ENCODE results near the gene DIAPH2.

DIAPH2 gene

DNA sequence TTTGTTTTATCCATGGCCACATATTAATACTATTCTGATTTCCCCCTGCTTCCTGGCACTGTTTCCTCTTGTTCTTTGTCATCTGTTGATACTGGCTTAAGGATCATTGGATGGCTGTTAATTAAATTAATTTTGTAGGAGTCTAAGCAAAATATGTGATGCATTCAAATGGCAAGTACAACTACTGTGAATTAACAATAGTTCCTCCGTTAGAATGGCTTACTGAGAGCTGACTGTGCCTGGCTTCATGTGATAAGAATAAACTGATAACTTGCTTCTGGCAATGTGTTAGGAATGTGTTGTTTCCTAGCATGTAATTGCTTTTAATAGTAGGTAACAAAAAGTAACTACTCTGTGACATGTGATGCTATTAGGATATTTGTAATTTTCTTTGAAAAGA, 297.5 kb downstream of the DIAPH2 start:
- no peak for DNase-seq

DNA sequence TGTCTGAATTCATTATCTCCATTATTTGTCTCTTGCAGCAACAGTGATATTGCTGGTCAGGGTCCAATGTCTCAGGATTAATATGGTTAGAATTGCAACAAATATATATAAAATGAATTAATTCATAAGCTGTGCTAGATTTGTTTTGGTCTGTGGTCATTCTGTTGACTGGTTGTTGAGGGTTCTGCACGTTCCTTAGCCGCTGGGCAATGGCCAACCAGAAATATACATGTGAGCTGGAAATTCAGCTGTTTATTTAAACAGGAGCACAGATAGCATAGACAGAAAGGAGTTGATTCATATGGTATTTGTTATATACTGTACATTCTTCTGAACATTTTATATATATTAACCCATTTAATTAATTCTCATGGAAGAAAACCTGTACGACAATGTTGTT, 299.9 kb downstream of the DIAPH2 start:
- DNase-seq: no peak

DNA sequence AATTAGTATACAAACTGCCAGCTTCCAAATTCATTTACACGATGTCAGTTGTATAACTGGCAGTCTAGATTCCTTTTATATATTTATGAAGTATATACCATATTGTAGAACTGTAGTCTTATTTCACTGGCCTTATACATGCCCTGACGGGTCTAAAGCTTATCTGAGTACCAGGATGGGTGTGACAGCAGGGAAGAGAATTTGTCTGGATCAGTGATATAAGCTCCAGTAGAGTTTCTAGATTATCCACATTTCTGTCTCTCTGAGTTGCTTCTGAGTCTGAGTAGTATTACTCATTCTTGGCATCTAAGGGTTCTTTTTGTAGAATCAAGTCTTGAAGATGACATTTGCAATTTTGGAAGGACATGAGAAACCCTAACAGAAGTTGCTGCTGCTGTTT, 300.4 kb downstream of the DIAPH2 start:
- DNase-seq: no peak

DNA sequence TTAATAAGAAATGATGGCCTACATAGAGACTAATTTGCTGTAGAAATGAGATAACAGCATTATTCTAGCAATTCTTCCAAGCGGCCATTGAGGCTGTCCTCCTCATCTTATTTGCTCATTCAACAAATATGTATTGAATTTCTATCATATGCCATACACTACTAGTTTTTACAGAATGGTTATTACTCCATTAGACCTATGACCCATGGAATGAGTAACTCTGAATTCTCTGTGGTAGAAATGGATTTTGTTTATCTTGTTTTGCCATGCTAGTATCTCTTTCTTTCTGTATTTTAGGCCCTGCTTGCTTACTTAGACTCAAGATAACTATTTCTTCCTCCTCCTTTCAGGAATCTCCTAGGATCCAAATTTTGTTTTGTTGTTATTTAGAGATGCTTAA, 302.6 kb downstream of the DIAPH2 start:
- DNase-seq: no peak

DNA sequence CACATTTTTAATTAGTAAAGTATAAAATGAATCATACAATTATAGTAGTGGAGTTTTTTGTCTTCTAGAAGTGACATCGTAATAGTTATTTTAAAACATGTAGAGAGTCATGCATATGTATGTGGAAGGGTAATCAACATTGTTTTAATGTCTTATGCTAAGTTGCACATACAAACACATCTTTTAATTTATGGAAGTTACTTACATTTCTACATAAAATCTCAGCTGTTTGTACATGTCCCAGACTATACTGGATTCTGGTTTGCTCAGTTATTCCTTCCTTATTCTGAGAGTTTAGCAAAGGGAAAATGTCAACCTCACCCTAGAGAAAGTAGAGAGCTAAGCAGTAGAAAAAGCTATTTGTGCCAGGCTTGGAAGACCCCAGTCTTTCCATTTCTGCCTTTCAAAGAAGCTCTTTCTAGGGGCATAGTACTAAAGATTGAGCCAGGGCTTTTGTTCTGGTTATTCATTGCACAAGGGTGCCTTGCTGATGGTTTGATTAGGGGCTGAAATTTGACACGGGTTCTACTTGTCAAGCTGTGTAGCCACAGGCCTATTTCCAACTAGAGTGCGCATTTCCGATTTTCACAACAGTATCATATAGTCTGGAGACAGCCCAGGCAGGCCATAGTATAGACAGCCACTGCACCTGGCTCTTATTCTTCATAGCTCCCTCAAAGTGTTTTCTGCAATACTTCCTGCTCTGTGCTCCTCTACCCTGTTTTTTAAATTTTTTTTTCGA, 305.4 kb downstream of the DIAPH2 start:
- peak; percentile 74 for DNase-seq

DNA sequence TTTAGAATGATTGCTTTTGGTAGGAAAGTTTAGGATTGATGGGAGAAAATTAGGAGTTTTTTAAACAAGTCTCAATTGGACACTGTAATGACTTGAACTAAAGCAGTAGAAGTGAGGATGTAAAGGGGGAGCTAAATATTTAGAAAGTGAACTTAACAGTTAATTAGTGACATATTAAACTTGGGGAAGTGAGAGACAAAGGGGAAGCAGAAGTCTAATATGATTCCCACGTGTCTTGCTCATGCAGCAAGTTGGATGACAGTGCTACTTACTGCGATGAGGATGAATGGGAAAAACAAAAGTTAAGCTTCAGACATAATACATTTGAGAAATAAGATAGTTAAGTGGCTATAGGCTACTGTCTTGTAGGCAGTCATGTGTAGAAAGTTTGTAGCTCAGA, 309.5 kb downstream of the DIAPH2 start:
- DNase-seq: no peak

DNA sequence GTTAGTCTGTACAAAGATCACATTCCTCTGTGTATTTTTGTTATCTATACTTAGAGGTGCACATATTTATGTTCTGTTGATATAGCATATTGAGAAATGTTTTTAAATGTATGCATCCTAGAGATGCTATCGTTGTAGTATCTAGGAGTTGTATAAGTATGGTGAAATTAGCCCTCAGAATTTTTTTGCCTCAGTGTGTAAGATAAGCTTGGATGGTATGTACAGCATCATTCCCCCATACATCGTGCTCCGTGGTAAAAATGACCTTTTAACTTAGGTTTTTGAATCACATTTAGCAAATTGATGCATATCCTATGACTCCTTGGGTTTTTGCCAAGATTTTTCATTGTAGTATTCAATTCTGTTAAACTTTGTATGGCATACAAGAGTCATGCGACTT, 312.6 kb downstream of the DIAPH2 start:
- no peak for DNase-seq

DNA sequence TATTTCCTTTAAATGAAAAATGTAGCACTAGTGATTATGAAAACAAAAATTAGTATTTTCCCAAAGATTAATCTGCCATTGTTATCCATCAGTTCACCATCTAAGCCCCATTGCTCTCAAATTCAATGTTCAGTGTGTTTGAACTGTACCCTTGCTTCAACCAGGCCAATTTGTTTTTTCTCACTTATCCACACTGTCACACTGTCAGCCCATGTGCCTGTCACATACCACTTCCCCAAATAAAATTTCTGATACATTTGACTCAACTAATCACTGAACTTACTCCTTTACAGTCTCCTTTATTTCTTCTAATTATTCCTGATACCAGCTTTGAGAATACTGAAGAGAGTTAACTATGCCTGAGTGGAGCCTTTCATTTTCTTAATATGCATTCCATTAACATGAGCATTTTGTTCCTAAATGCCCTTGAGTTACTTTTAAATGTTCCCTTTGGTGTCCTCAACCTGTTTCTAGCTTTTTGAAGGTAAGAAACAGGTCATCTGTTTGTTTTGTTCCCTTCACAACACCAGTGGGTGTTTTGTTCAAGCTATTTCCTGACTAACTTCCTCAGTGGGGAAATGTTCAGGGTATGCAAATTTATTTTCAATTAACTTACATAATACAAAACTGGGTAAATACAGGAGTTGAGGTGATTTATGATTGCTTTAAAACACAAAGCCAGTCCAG, 316.2 kb downstream of the DIAPH2 start:
- DNase-seq: no peak

DNA sequence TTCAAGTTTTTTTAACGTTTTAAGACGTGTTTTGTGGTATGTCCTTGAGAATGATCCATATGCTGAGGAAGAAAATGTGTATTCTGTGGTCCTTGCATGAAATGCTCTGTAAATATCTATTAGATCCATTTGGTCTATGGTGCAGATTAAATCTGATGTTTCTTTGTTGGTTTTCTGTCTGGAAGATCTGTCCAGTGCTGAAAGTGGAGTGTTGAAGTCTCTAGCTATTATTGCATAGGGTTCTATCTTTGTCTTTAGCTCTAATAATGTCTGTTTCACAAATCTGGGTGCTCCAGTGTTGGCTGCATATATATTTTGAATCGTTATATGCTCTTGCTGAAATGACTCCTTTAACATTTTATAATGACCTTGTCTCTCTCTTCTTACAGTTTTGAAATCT, 321.5 kb downstream of the DIAPH2 start:
- no peak for DNase-seq

DNA sequence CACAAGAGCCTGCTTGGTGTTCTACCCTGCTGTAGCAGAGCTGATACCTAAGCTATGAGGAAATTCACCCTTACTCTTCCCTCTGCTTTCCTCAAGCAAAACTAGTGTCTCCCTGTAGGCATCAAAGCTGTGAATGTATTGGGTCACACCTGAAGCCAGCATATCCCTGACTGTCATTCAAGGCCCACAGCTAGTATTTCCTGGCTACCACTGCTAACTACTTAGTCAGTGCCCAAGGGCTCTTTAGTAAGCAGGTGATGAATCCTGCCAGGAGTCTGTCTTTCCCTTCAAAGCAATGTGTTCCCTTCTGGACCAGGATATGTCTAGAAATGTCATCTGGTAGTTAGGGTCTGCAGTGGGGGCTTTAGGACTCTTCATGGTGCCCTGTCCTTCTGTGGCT, 324.7 kb downstream of the DIAPH2 start:
- no peak for DNase-seq

DNA sequence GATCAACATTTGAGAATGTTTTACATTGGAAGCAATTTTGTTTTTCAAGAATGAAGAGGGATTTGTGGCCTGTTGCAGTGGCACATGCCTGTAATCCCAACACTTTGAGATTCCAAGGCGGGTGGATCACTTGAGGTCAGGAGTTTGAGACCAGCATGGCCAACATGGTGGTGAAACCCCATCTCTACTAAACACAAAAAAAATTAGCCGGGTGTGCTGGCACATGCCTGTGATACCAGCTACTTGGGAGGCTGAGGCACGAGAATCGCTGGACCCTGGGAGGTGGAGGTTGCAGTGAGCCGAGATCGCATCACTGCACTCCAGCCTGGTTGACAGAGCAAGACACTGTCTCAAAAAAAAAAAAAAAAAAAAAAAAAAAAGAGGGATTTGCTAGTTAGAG, 326.9 kb downstream of the DIAPH2 start:
- DNase-seq: no peak

DNA sequence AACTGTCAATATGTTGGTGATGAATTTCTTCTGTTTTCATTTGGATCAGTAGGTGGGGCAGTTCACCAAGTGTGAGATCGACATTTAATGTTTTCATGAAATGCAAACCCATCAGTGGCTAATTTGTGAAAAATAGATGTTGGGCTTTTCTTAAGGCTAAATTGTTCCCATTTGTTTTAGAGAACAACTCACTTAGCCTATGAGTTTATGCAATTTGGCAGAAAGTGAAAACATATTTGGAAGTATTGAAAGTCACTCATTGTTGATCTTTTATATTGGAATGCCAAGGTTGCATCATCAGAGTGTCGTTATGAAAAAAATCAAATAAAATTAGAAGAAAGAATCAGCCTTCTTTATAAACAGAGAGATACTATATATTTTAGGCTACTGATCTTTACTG, 331.5 kb downstream of the DIAPH2 start:
- DNase-seq: no peak

DNA sequence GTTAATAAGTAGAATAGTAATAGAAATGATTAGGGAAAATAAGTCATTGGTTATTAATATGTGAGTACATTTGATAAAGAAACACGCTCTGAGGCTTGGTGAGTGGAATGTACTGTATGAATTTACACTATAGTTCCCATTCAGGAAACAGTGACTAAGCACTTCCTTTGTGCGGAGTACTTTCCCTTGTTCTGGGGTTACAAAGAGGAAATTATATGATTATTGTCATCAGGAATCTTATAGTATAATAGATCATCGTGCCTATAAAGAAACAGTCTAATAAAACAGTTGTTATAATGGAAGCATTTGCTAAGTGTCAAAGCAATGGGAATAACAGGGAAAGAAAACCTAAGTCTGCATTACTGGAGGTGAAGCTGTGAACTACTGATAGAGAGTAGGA, 337.0 kb downstream of the DIAPH2 start:
- DNase-seq: no peak

DNA sequence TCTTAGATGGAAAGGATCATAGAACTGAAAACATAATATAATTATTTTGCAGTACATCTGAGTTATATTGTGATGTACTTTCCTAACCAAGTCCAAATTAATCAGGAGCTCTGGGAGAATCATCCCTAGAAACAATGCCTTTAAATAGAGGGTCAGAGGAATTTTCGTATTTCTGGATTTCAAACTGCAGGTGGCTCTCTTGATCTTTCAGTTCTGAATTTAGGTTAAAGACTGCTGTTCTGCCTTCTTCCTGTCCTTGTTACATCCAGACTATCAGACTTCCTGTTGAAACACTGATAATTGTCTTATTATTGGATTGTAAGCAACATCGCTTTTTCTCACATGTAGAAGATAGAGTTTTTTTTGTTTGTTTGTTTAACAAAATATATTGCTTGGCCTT, 341.8 kb downstream of the DIAPH2 start:
- DNase-seq: peak; percentile 7

DNA sequence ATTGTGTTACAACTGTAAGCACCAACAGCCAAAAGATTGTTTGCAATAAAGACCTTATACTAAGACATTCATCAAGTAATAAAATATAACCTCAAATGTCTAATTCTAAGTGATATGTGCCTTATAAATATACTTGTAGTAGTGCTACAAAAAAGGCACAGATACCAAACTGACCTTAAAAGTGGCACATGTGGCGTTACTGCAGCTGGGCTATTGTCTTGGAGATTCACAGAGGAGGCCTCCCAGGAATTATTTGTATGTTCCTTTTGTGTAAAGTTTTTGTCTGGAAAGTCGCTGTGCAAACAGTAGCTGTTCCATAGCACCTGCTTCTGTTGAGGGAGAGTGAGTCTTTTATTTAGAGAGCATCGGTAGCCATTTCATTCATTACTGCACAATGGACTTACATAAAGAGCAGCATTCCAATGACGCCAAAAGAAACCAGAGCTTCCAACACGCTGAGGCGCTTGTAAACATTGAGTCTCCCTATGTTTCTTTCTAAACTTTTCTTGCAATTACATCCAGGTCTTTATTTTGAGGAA, 342.8 kb downstream of the DIAPH2 start:
- DNase-seq: no peak

DNA sequence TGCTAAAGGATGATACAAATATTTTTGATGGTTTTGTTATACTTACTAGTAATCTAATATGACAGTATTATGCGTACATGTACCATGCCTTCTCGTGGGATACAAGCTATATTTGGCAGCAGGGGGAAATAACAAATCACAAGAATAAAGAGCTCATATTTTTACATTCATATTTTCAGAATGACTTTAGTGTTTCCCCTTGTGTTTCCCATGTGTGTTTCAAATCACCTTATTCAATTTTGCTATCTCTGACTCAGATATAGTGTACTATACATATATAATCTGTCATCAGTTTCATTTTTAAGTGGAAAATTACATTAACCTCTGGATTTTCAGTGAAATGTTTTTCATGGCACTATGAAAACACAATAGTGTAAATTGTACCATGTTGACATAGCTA, 345.8 kb downstream of the DIAPH2 start:
- no peak for DNase-seq

DNA sequence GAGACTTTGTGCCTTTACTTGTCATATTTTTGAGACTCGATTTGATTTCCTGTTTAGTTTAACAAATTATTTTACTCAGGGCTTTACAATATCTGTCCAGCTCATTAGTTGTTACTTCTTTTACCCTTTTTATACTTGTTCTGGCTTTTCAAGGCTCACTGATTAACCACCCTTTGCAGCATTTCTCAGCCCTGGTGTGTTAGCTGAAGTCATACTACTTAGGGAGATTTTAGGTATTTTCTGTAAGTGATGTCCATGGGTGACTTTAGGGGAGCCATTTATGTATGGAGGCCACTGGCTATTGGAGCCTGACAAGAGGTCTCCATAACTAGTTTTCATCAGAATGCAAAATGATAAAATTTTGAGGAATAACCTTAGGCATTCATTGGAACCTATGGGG, 346.3 kb downstream of the DIAPH2 start:
- DNase-seq: no peak

DNA sequence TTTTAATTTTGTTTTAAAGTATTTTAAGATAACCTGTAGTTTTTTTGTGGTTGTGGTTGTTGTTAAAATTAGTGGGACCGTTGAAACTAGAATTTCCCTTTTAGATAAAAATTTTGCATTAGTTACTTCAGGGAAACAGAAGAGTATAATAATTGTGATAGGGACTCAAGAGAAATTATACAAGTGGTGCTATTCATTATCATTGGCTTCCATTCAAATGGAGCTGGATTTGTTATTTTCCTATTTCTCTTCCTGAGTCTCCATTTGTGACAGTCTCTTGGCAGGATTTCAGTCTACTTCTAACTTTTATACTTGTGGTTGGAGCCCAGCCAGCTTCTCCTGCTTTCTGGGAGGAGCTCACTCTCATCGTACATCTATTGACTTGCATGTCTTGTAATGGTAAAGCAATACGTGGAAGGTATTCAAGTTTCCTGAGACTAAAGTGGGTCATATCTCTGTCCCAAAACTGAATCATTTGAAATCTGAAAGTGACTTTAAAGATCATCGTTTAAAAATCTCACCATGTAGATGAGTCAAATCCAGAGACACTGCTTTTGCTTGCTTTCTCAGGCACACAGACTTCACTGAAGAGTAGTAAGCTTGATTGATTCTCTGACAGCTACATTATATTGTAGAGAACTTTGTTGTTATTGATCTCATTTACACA, 354.9 kb downstream of the DIAPH2 start:
- no peak for DNase-seq

DNA sequence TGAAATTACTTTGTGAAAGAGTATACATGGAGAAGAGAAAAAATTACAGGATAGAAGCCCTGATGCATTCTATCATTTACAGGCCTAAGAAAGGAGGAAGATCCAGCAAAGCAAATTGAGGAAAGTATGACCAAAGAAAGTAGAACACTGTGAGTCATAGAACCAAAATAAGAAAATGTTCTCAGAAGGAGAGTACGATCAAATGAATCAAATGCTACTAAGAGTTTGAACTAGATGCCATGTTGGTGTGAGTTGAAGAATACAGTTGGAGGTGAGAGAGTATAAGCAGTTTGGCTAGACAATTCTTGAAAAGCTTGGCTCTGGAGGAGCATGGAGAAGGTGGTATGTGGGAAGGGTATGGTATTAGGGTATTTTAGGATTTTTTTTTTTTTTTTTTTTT, 360.8 kb downstream of the DIAPH2 start:
- DNase-seq: no peak

DNA sequence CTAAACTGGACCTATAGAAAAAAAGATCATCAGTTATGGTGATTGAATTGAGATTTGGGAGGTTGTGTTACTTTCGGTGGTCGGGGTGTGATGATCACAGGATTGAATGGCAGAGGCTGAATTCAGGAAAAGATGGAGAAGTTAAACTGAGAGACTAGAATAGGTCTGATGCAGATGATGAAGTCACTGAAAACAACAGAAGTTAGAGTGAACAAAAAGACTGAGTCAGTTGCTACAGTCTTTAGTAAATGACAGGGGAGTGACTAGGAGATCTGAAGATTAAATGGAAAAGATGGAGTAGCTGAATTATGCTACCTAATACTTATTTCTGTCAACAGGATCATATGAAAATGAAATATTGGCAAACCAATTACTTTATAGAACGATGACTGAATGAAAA, 362.2 kb downstream of the DIAPH2 start:
- DNase-seq: no peak

DNA sequence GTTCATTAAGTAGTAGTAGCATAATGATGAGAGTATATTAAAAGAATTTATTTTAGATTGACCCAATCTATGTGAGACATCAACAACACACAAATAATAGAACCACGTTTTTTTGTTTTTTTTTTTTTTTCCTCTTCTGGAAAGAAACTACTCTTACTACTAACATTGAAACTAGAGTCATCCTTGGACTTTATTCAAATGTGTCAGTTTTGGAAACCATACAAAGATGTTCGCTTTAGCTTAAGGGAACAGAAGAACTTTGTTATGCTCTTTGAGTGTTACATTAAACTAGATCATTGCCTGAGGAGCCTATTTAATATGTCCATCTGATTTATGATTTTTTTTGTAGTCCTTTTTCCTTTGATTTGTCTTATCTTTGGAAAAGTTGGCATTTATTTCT, 365.8 kb downstream of the DIAPH2 start:
- no peak for DNase-seq

DNA sequence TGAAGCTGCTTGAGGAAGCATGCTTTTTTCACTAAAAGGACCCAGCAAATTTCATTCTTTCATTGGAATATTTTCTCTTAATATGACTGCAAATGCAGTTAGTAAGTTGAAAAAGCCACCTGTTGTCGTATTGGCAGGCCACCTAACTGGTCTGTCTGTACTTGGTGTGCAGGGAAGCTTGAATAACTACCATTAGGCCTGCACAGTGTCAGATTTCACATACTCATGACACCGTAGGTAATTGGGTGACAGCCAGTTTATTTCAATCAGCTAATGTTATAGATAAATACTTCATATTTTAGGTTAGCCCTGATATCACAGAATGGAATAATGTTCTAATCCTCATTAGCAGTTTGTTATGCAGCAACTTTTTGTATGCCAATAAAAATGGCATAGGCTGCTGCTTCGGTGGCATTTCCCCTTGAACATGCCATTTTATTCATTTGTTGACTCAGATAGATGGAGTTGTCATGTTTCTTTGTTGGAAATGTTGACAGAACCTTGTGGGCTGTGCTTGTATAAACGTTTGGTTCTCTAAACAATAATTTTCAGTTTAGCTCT, 372.8 kb downstream of the DIAPH2 start:
- DNase-seq: peak; percentile 72

DNA sequence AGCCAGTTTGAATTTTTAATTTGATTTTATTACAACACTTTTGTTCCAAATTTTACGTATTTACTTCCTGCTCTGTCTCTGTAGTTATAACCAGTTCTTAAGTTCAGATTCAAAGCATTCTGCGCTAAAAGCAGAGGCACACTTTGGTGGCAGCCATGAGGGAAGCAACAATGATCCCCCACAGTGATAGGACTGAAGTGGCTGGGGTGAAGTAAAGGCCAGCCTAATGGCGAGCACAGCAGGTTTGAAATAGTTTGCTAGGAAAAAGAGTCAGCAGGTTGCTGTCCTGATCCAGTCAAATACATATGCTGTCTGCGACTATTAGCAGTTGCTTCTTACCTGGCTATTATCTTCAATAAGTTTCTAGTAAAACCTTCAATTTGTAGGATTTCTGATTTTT, 375.4 kb downstream of the DIAPH2 start:
- DNase-seq: no peak

DNA sequence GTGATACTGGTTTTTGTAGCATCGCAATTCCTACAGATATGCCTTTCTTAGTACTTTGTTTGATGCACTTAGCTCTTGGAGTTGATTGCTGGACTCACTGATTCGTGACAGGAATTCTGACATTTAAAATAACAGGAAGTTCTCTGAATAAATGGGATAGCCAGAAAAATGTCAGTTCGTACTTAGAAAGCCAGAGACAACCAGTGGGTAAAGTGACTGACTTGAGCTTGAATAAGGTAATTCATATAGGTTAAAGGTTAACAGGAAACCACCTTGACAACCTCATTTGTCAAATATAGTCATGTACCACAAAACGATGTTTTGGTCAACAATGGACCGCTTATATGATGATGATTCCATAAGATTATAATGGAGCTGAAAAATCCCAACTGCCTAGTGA, 380.4 kb downstream of the DIAPH2 start:
- no peak for DNase-seq
